ENCODE measurements around the gene VWA8. TPM values are rescaled to one million over a fixed set of nuclear protein-coding genes. Genes with fewer than 3 reads are reported as not detected.

The VWA8 gene
- total and polyA plus RNA-seq, 2 of the 8 experiments (the other 6 are each of a cell fraction or from before 2014, with no cell fraction given), result 5.9 to 19.6 TPM

- Histone ChIP-seq H3K4ac (replicated peaks; ENCODE audit: insufficient read length, low read depth, low read length) (no peak overlapping the region), H3K9me3 (ENCODE audit: insufficient read depth in 2 of 2, low read depth in 1 of 2, low read length in 1 of 2) (no peaks in the 10 kb centered on the region), H3K14ac (ENCODE audit: insufficient read length) (no peak overlapping the region), H2BK5ac (ENCODE audit: low read depth, low read length) (no peak overlapping the region), H3K4me3 (ENCODE audit: extremely low read depth in 1 of 4, insufficient read depth in 2 of 4, low read depth in 3 of 4, low read length in 4 of 4) (no peak overlapping the region), H3K36me3 (ENCODE audit: control insufficient read depth in 2 of 4, insufficient read depth in 4 of 4, low read length in 3 of 4) (no peaks in the 10 kb centered on the region; a peak in 1 of 8 replicates), H3K27me3 (replicated peaks in 1 of 4; ENCODE audit: control insufficient read depth in 3 of 4, extremely low read depth in 1 of 4, insufficient read depth in 3 of 4, low read length in 3 of 4) (peaks cover 0 to 1% (median 0%) of the 10 kb centered on the region in 4 experiments; a peak in 1 of 7 replicates), H3K79me1 (ENCODE audit: low read depth, low read length) (no peaks in the 10 kb centered on the region), H4K20me1 (replicated peaks in 1 of 2; ENCODE audit: control insufficient read depth in 1 of 2, insufficient read depth in 2 of 2, low read length in 2 of 2) (no peaks in the 10 kb centered on the region), H2AFZ (ENCODE audit: low read length) (no peak overlapping the region), H3K18ac (ENCODE audit: extremely low read depth, low read length) (no peak overlapping the region), H4K8ac (ENCODE audit: extremely low read depth, insufficient read depth, low read length) (no peak overlapping the region), H3K9ac (replicated peaks in 1 of 4; ENCODE audit: extremely low read depth in 1 of 4, low read depth in 3 of 4, low read length in 3 of 4) (no peak overlapping the region), H3K23ac (ENCODE audit: insufficient read length) (no peak overlapping the region), H2BK20ac (ENCODE audit: low read length) (no peak overlapping the region), H3K79me2 (ENCODE audit: control insufficient read depth in 1 of 2, insufficient read depth in 2 of 2, low read length in 2 of 2) (no peaks in the 10 kb centered on the region), H2BK120ac (replicated peaks; ENCODE audit: low read depth, low read length) (no peak overlapping the region), H4K5ac (ENCODE audit: insufficient read length, low read depth, low read length) (no peak overlapping the region), H3K56ac (replicated peaks; ENCODE audit: insufficient read length, low read depth, low read length) (no peak overlapping the region), H2BK12ac (ENCODE audit: low read depth, low read length) (no peak overlapping the region), H3K4me2 (ENCODE audit: insufficient read depth in 1 of 2, low read depth in 2 of 2, low read length in 2 of 2) (no peak overlapping the region), H4K91ac (replicated peaks; ENCODE audit: insufficient read length, low read length) (no peak overlapping the region), H3K27ac (ENCODE audit: low read depth, low read length) (no peak overlapping the region), H3K4me1 (replicated peaks in 1 of 4; ENCODE audit: control insufficient read depth in 3 of 4, insufficient read depth in 4 of 4, low read length in 3 of 4) (peaks cover 0 to 5% (median 0%) of the 10 kb centered on the region in 4 experiments; a peak in 1 of 7 replicates), H2BK15ac (ENCODE audit: low read length) (no peak overlapping the region), H3K23me2 (ENCODE audit: low read depth, low read length) (no peaks in the 10 kb centered on the region), H2AK5ac (ENCODE audit: low read depth, low read length) (no peak overlapping the region)
- DNase-seq (ENCODE audit: low read depth in 1 of 2, low spot score in 2 of 2), result no peak
- FAIRE-seq, result no peak
- no peak for TF ChIP-seq ZNF274 (IDR thresholded peaks at IDR 0.05; ENCODE audit: borderline replicate concordance, extremely low read depth, low read length)
- TF ChIP-seq, protein P1, sequence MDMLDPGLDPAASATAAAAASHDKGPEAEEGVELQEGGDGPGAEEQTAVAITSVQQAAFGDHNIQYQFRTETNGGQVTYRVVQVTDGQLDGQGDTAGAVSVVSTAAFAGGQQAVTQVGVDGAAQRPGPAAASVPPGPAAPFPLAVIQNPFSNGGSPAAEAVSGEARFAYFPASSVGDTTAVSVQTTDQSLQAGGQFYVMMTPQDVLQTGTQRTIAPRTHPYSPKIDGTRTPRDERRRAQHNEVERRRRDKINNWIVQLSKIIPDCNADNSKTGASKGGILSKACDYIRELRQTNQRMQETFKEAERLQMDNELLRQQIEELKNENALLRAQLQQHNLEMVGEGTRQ (IDR thresholded peaks at IDR 0.05; ENCODE audit: low read length), result no peak
- no peak for TF ChIP-seq YY1 (IDR thresholded peaks at IDR 0.05; ENCODE audit: low read depth, low read length)
- no peak for TF ChIP-seq SAP30 (IDR thresholded peaks at IDR 0.05; ENCODE audit: insufficient read depth, insufficient replicate concordance, low read length)
- TF ChIP-seq BRCA1 (IDR thresholded peaks at IDR 0.05; ENCODE audit: low read depth, low read length), result no peak
- no peak for TF ChIP-seq PHF8 (conservative IDR thresholded peaks at IDR 0.05; ENCODE audit: low read depth, low read length)
- TF ChIP-seq RXRA (IDR thresholded peaks at IDR 0.05; ENCODE audit: insufficient read depth, low read depth, low read length), result no peak
- no peak for TF ChIP-seq TAF7 (optimal IDR thresholded peaks at IDR 0.05; ENCODE audit: borderline replicate concordance, low read depth, low read length)
- TF ChIP-seq KDM4A (IDR thresholded peaks at IDR 0.05; ENCODE audit: low read depth, low read length, severe bottlenecking), result no peak
- POLR2A ChIA-PET (ENCODE audit: partially characterized antibody), result no interaction called here
- 94% methylated on average over 2 of the region's 2 CpGs; no CpG with 5 or more reads in 1 of the 2 experiments for WGBS, 2 experiments (ENCODE audit: extremely low coverage in 1 of 2, insufficient coverage in 1 of 2, insufficient read length in 1 of 2, insufficient replicate concordance in 2 of 2, low coverage in 1 of 2, low lambda C conversion rate in 2 of 2, missing lambda C conversion rate in 1 of 2)
- CTCF ChIA-PET (ENCODE audit: partially characterized antibody), result interaction anchor here (0.7 to 2.1 kb wide), 3 partner anchors 16 to 542 kb away, joined by 3 to 5 read pairs (median 3); no protein-coding TSS in a partner anchor
Observed at GRCh38 chr13:41673640-41674039, 287.3 kb downstream of the VWA8 start.
